ENCODE results near the gene KCTD3. TPM values are rescaled to one million over a fixed set of nuclear protein-coding genes. Genes with fewer than 3 reads are reported as not detected.

Gene KCTD3
- polyA plus RNA-seq, 1 donor (not counting 4 experiments of a cell fraction or from before 2014, with no cell fraction given) = 43.4 TPM

- H3K27me3 ChIP-seq (ENCODE audit: control insufficient read depth, extremely low read depth, insufficient read depth, low read length) = no peaks in the 10 kb centered on the region
- H3K4me2 ChIP-seq (ENCODE audit: control insufficient read depth, extremely low read depth, insufficient read depth, low read depth, low read length) = no peak overlapping the region
- H3K27ac ChIP-seq (ENCODE audit: control insufficient read depth, insufficient read depth, low read length) = no peak overlapping the region
- H3K9ac ChIP-seq (ENCODE audit: control insufficient read depth, extremely low read depth, insufficient read depth, low read length) = no peak overlapping the region
- H4K20me1 ChIP-seq (ENCODE audit: control insufficient read depth, extremely low read depth, insufficient read depth, low read length) = no peaks in the 10 kb centered on the region
- no peak for DNase-seq (ENCODE audit: low read depth, low spot score)
- H3K9me3 ChIP-seq (ENCODE audit: control insufficient read depth, low read depth, low read length) = no peaks in the 10 kb centered on the region
- no peak for FAIRE-seq
- TF ChIP-seq CTCF (optimal IDR thresholded peaks at IDR 0.05 in 1 of 3, IDR thresholded peaks at IDR 0.05 in 1 of 3, conservative IDR thresholded peaks at IDR 0.05 in 1 of 3; ENCODE audit: extremely low read depth in 1 of 3, insufficient read depth in 2 of 3, low read length in 3 of 3) (no peak), EZH2 (IDR thresholded peaks at IDR 0.05; ENCODE audit: low read length) (no peak)
- H3K79me2 ChIP-seq (ENCODE audit: control insufficient read depth, insufficient read depth, low read length) = no peaks in the 10 kb centered on the region
- no peaks in the 10 kb centered on the region for H3K36me3 ChIP-seq (ENCODE audit: control insufficient read depth in 2 of 2, extremely low read depth in 1 of 2, insufficient read depth in 2 of 2, low read length in 2 of 2)
- no peaks in the 10 kb centered on the region for H3K4me1 ChIP-seq (ENCODE audit: control insufficient read depth, extremely low read depth, insufficient read depth, low read length)
- no peak overlapping the region for H3K4me3 ChIP-seq (ENCODE audit: control insufficient read depth in 2 of 3, extremely low read depth in 1 of 3, insufficient read depth in 2 of 3, low read depth in 1 of 3, low read length in 3 of 3)
- dilution Hi-C loops (cut with MboI; ENCODE audit: extremely low pct_ligation_motif_present, low sequenced_read_pairs) = no loop called here
- no peaks in the 10 kb centered on the region for H3K9me1 ChIP-seq (ENCODE audit: control insufficient read depth, extremely low read depth, insufficient read depth, low read length)
- no peak overlapping the region for H2AFZ ChIP-seq (ENCODE audit: control insufficient read depth, low read length)
These were observed 43.8 kb upstream of the KCTD3 start for GRCh38 chr1:215523128-215523861.

DNA sequence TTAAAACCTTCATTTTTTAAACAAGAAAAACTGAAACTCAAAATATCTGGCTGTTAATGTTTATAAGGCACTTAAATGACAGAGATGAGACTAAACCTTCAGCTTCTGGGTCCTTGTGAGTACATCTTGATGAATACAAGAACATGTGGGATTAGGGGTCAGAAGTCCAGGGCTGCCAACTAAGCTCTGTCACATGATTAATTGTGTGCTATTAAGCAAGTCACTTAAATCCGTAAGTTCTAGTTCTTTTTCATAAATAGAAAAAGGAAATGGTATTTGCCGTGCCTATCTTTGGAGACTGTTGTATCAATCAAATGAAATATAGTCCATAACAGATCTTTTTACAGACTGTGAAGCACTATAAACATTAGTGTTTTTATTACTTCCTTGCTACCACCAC, 43.2 kb upstream of the KCTD3 start:
- no peaks in the 10 kb centered on the region for H4K20me1 ChIP-seq (ENCODE audit: control insufficient read depth, extremely low read depth, insufficient read depth, low read length)
- no peaks in the 10 kb centered on the region for H3K36me3 ChIP-seq (ENCODE audit: control insufficient read depth in 2 of 2, extremely low read depth in 1 of 2, insufficient read depth in 2 of 2, low read length in 2 of 2)
- no peaks in the 10 kb centered on the region for H3K9me3 ChIP-seq (ENCODE audit: control insufficient read depth, low read depth, low read length)
- no peaks in the 10 kb centered on the region for H3K79me2 ChIP-seq (ENCODE audit: control insufficient read depth, insufficient read depth, low read length)
- no peak for TF ChIP-seq EZH2 (IDR thresholded peaks at IDR 0.05; ENCODE audit: low read length)
- TF ChIP-seq CTCF (optimal IDR thresholded peaks at IDR 0.05 in 1 of 3, IDR thresholded peaks at IDR 0.05 in 1 of 3, conservative IDR thresholded peaks at IDR 0.05 in 1 of 3; ENCODE audit: extremely low read depth in 1 of 3, insufficient read depth in 2 of 3, low read length in 3 of 3) = no peak
- no peak overlapping the region for H3K27ac ChIP-seq (ENCODE audit: control insufficient read depth, insufficient read depth, low read length)
- DNase-seq (ENCODE audit: low read depth, low spot score) (no peak), FAIRE-seq (no peak)
- H3K27me3 ChIP-seq (ENCODE audit: control insufficient read depth, extremely low read depth, insufficient read depth, low read length) = no peaks in the 10 kb centered on the region
- H3K4me2 ChIP-seq (ENCODE audit: control insufficient read depth, extremely low read depth, insufficient read depth, low read depth, low read length) = no peak overlapping the region
- no peak overlapping the region for H3K4me3 ChIP-seq (ENCODE audit: control insufficient read depth in 2 of 3, extremely low read depth in 1 of 3, insufficient read depth in 2 of 3, low read depth in 1 of 3, low read length in 3 of 3)
- H2AFZ ChIP-seq (ENCODE audit: control insufficient read depth, low read length) = no peak overlapping the region
- dilution Hi-C loops (cut with MboI; ENCODE audit: extremely low pct_ligation_motif_present, low sequenced_read_pairs) = no loop called here
- no peaks in the 10 kb centered on the region for H3K4me1 ChIP-seq (ENCODE audit: control insufficient read depth, extremely low read depth, insufficient read depth, low read length)
- no peak overlapping the region for H3K9ac ChIP-seq (ENCODE audit: control insufficient read depth, extremely low read depth, insufficient read depth, low read length)
- no peaks in the 10 kb centered on the region for H3K9me1 ChIP-seq (ENCODE audit: control insufficient read depth, extremely low read depth, insufficient read depth, low read length)
